IMR-90 (cell line): ENCODE data around the gene GRAMD2A.

ENCODE experiments used
- CTCF ChIP-seq: conservative IDR thresholded peaks from 2 replicates; pipeline ENCODE4 v1.5.1; 2012; ENCODE audit warnings: mild to moderate bottlenecking, low read depth, low read length, improper control_type of control experiment
- NFE2L2 ChIP-seq: fragments of 150-350 bp; IDR thresholded peaks from 2 replicates; pipeline ENCODE4 v1.6.1; 2016; ENCODE audit warnings: low read depth, mild to moderate bottlenecking, low read length
- POLR2A ChIP-seq: IDR thresholded peaks from 2 replicates; pipeline ENCODE4 v1.6.1; 2012; ENCODE audit warnings: mild to moderate bottlenecking, low read depth, low read length
- RFX5 ChIP-seq: IDR thresholded peaks from 2 replicates; pipeline ENCODE4 v1.8.0; 2012; ENCODE audit warnings: low read depth, mild to moderate bottlenecking, low read length, moderate library complexity

- TF ChIP-seq RFX5 (no peak), CTCF (no peak), NFE2L2 (no peak), POLR2A (no peak)
These were observed 69.2 kb downstream of the GRAMD2A start for GRCh38 chr15:72128359-72128758.
